Activated CD8-positive, alpha-beta T cell treated with anti-CD3 and anti-CD28 coated beads for 36 hours (primary cell): ENCODE data around the gene B3GNT5. TPM values are rescaled to one million over a fixed set of nuclear protein-coding genes. Genes with fewer than 3 reads are reported as not detected.

ENCODE experiments used
- ATAC-seq: fragments of 200-7000 bp; cut with Tn5 transposase; one replicate; pipeline ENCODE4 v1.10.0; 2021; ENCODE audit warnings: mild to moderate bottlenecking, moderate library complexity
- CTCF ChIA-PET: fragments of 350-600 bp; sonication (Branson Sonifier 250); formaldehyde crosslinking; loops from one replicate; lab custom pipeline; 2021; ENCODE audit warnings: antibody characterized with exemption; lab: Charles Lee
- POLR2A ChIA-PET: fragments of 350-600 bp; sonication (Branson Sonifier 250); formaldehyde crosslinking; loops from one replicate; lab custom pipeline; 2021; ENCODE audit warnings: antibody characterized with exemption; lab: Charles Lee
- DNase-seq: peaks from one replicate; pipeline ENCODE4 v3.0.0-alpha.2; 2020
- H3K27ac Mint-ChIP-seq: one replicate; pipeline ENCODE4 v1.8.0; 2021; ENCODE audit warnings: mild to moderate bottlenecking, mixed read lengths
- H3K27me3 Mint-ChIP-seq: one replicate; pipeline ENCODE4 v1.8.0; 2021; ENCODE audit warnings: mixed read lengths
- H3K36me3 Mint-ChIP-seq: one replicate; pipeline ENCODE4 v1.8.0; 2021; ENCODE audit warnings: low read depth, mixed read lengths
- H3K4me1 Mint-ChIP-seq: one replicate; pipeline ENCODE4 v1.8.0; 2021; ENCODE audit warnings: low read depth, mixed read lengths
- H3K4me3 Mint-ChIP-seq: one replicate; pipeline ENCODE4 v1.8.0; 2021; ENCODE audit warnings: mild to moderate bottlenecking, moderate library complexity, mixed read lengths
- H3K9me3 Mint-ChIP-seq: one replicate; pipeline ENCODE4 v1.8.0; 2021; ENCODE audit warnings: mixed read lengths
- intact Hi-C: fragments of 100-400 bp; cut with micrococcal nuclease; formaldehyde crosslinking; loops from one replicate; pipeline ENCODE4 v1.10.0; 2022
- total RNA-seq, 2 experiments: library from RNA; stranded (reverse); gene quantifications; one replicate each; pipeline ENCODE4 v1.2.3, GENCODE V29; 2021
- TF ChIP-seq, protein P1 (sequence below): fragments of 200-600 bp; IDR thresholded peaks from one replicate; pipeline ENCODE4 v1.8.0; 2022; ENCODE audit warnings: antibody characterized with exemption, mild to moderate bottlenecking

The B3GNT5 gene
- total RNA-seq, 2 experiments from 2014 or later = 25.8 to 26.1 TPM

DNA sequence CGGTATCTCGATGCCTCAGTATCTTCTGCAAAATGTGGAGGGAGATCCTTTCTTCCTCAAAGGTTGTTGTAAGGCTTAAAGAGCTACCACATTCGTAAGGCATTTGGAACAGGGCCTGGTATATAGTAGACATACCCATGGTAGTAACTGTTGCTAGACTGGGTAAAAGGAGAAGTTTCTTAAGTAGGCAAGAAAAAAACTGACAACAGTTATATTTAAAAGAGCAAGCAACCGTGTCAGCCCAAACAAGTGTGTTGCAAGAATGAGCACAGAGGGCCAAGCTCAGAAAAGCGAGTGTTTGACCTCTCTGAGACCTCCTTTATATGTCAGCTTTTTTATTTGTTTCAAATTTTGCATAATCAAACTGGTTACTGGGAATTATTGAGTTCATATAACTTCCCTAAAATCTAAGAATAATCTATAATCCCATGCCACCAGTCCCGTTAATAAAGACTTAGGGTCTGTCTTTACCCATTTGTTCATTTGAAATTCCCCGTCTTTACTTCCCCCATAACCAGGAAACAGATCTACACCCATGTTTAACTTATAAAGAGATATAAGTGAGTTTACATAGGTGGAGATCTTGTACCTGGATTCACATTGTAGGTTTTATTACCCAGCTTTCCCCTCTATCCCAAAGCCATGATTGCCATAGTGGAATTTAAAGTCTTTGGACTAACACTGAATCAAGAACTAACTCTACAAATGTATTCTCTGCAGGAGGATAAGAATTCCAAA lies 7.3 kb downstream of the B3GNT5 start:
- intact Hi-C loops = no loop called here
- H3K9me3 Mint-ChIP-seq = no peaks in the 10 kb centered on the region
- DNase-seq (no peak), ATAC-seq (no peak)
- peaks cover 41% of the 10 kb centered on the region for H3K36me3 Mint-ChIP-seq
- peaks cover 27% of the 10 kb centered on the region for H3K4me1 Mint-ChIP-seq
- peaks cover 2% of the 10 kb centered on the region for H3K27me3 Mint-ChIP-seq
- TF ChIP-seq, protein P1, sequence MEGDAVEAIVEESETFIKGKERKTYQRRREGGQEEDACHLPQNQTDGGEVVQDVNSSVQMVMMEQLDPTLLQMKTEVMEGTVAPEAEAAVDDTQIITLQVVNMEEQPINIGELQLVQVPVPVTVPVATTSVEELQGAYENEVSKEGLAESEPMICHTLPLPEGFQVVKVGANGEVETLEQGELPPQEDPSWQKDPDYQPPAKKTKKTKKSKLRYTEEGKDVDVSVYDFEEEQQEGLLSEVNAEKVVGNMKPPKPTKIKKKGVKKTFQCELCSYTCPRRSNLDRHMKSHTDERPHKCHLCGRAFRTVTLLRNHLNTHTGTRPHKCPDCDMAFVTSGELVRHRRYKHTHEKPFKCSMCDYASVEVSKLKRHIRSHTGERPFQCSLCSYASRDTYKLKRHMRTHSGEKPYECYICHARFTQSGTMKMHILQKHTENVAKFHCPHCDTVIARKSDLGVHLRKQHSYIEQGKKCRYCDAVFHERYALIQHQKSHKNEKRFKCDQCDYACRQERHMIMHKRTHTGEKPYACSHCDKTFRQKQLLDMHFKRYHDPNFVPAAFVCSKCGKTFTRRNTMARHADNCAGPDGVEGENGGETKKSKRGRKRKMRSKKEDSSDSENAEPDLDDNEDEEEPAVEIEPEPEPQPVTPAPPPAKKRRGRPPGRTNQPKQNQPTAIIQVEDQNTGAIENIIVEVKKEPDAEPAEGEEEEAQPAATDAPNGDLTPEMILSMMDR = no peak
- CTCF ChIA-PET = interaction anchor here (0.6 to 3.0 kb wide), 6 partner anchors 8 to 138 kb away, joined by 3 to 6 read pairs (median 3); partner anchors contain the start of gene B3GNT5
- no peak overlapping the region for H3K27ac Mint-ChIP-seq
- POLR2A ChIA-PET = interaction anchor here (1.0 kb wide), 1 partner anchor 66 kb away, joined by 3 read pairs; no protein-coding TSS in a partner anchor
- no peak overlapping the region for H3K4me3 Mint-ChIP-seq

DNA sequence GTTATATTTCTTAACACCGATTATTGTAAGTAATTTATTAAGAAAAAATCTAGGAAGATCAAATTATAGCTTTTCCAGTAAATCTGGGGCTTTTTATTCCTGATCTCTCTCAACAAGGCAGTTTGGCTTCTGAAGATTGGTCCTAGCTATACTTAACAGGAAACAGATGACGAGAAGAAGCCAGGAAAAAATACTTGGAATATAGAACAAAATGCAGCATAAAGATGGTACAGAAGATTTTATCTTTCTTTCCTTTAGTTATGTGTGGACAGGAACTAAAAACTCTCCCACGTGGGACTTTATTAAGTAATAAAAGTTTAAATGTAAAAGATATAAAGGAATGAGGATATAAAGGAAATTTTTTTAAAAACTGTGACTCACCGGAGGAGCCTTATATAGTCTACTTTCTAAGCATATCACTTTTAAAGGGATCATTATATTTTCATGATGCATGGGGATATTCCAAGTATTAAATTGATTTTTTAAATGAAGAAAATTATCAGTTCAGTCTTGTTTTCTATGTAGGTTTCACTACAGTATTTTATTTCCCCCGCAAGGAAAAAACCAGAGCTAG lies 8.2 kb downstream of the B3GNT5 start:
- Mint-ChIP-seq H3K27ac (no peak overlapping the region), H3K4me1 (peaks cover 24% of the 10 kb centered on the region), H3K27me3 (peaks cover 2% of the 10 kb centered on the region), H3K9me3 (no peaks in the 10 kb centered on the region), H3K36me3 (peaks cover 35% of the 10 kb centered on the region), H3K4me3 (no peak overlapping the region)
- no peak for ATAC-seq
- intact Hi-C loops = no loop called here
- no peak for DNase-seq
- TF ChIP-seq, protein P1 = no peak
- ChIA-PET POLR2A (interaction anchor here (1.0 kb wide), 1 partner anchor 67 kb away, joined by 3 read pairs; no protein-coding TSS in a partner anchor), CTCF (interaction anchor here (1.3 to 3.0 kb wide), 3 partner anchors 8 to 139 kb away, joined by 3 to 6 read pairs (median 3); partner anchors contain the start of gene B3GNT5)

DNA sequence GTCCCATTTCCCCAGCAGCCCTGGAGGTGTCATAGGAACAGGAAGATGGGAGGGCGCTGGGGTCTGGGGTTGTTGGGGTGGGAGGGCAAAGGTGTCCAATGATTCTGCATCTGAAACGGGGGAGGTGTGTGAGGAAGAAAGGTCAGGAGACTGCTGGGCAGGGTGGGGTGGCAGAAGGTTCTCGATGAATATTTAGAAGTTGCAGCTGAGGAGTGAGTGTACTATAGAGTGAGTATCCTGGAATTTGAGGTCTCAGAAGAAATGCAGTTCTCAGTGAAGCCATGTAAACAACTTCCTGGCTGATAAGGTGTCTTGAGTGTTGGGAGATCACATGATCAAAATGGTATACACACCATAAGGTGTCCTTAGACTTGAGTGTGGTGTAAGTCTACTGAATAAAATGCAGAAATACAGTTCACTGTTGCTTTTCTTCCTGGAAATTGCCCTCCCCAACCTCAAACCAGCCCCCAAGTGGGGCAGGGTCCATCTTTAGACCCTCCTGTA lies 9.9 kb downstream of the B3GNT5 start:
- intact Hi-C loops = no loop called here
- no peaks in the 10 kb centered on the region for H3K9me3 Mint-ChIP-seq
- H3K36me3 Mint-ChIP-seq = peaks cover 35% of the 10 kb centered on the region
- ChIA-PET POLR2A (no interaction called here), CTCF (interaction anchor here (1.3 kb wide), 1 partner anchor 120 kb away, joined by 3 read pairs; no protein-coding TSS in a partner anchor)
- ATAC-seq (no peak), DNase-seq (no peak)
- peaks cover 26% of the 10 kb centered on the region for H3K4me1 Mint-ChIP-seq
- no peaks in the 10 kb centered on the region for H3K27me3 Mint-ChIP-seq
- no peak overlapping the region for H3K4me3 Mint-ChIP-seq
- TF ChIP-seq, protein P1 = no peak
- H3K27ac Mint-ChIP-seq = no peak overlapping the region

DNA sequence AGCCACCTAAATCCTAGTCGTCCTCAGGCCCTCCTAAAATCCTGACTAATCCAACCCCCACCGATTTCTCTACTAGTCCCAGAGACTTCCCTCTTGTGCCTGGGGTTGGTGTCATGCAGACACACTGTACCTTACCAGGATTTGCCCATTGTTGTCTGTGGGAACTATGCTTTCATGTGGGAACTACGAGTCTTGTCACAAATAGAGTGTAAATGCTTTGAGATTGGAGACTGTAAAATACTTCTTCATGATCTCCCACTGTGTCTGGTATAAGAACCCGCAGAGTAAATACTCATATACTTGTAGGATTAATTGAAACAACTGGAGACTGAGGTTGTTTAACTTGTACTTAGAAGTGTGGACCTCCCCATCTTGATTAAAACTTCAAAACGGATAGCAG lies 11.2 kb downstream of the B3GNT5 start:
- ChIA-PET CTCF (no interaction called here), POLR2A (interaction anchor here (2.1 kb wide), 1 partner anchor 9 kb away, joined by 6 read pairs; no protein-coding TSS in a partner anchor)
- Mint-ChIP-seq H3K4me3 (no peak overlapping the region), H3K9me3 (no peaks in the 10 kb centered on the region), H3K27me3 (no peaks in the 10 kb centered on the region), H3K4me1 (peaks cover 33% of the 10 kb centered on the region), H3K27ac (no peak overlapping the region), H3K36me3 (peaks cover 34% of the 10 kb centered on the region)
- DNase-seq = no peak
- ATAC-seq = no peak
- TF ChIP-seq, protein P1 = no peak
- intact Hi-C loops = no loop called here
